Measurements from ENCODE around the gene HAP1.

DNA sequence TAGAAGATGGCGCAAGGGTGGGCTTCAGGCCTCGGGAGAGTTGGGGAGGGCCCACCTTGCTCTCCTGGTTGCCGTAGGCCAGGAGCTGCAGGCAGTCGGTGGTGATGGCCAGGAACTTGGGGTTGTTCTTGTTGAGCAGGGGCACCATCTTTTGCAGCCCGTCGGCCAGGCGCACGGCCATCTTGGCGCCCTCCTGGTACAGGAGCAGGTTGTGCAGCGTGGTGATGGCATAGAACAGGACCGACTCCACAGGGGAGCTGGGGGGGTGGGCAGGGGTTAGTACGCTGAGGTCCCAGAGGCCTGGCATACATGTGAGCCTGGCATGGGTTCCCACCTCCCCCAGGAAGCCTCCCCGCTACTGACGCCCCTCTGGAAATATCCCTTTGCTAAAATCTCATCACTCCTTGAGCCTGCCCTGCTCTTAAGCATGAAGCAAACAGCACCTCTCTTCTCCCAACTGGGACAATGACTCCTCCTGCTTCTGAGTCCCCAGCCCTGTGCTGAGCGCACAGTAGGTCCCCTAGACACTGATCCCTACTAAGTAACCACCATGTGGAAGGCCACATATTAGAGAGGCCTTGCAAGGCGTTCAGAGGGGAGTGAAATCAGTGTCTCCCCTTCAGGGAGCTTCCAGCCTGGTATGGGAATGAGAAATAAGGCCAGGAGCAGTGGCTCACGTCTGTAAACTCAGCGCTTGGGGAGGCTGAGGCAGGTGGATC lies 33.0 kb upstream of the HAP1 start:
- TF ChIP-seq, protein P1, sequence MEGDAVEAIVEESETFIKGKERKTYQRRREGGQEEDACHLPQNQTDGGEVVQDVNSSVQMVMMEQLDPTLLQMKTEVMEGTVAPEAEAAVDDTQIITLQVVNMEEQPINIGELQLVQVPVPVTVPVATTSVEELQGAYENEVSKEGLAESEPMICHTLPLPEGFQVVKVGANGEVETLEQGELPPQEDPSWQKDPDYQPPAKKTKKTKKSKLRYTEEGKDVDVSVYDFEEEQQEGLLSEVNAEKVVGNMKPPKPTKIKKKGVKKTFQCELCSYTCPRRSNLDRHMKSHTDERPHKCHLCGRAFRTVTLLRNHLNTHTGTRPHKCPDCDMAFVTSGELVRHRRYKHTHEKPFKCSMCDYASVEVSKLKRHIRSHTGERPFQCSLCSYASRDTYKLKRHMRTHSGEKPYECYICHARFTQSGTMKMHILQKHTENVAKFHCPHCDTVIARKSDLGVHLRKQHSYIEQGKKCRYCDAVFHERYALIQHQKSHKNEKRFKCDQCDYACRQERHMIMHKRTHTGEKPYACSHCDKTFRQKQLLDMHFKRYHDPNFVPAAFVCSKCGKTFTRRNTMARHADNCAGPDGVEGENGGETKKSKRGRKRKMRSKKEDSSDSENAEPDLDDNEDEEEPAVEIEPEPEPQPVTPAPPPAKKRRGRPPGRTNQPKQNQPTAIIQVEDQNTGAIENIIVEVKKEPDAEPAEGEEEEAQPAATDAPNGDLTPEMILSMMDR (IDR thresholded peaks at IDR 0.05) = no peak
- TF ChIP-seq POLR2AphosphoS5 (IDR thresholded peaks at IDR 0.05; ENCODE audit: low read depth, low read length) = no peak

All from Panc1 (cell line).